HepG2 (cell line): Measurements from ENCODE around the gene MRI1. TPM values are rescaled to one million over a fixed set of nuclear protein-coding genes. Genes with fewer than 3 reads are reported as not detected.

Experiments
- MAFK ChIP-seq, 2 experiments: IDR thresholded peaks in 1 of 2; conservative IDR thresholded peaks in 1 of 2; 2 replicates each; pipeline ENCODE4 v1.6.1; 2011; ENCODE audit warnings: improper control_type of control experiment in 2 of 2, low read length in 2 of 2
- NR1H2 ChIP-seq: sonication (generic); formaldehyde crosslinking; IDR thresholded peaks from 2 replicates; pipeline ENCODE4 v1.8.1; 2022; ENCODE audit warnings: low read depth, missing genetic modification reagents, borderline replicate concordance
- POLR2AphosphoS2 ChIP-seq: IDR thresholded peaks from 2 replicates; pipeline ENCODE4 v1.6.1; 2011; ENCODE audit warnings: low read depth, low read length, improper control_type of control experiment
- SAFB2 ChIP-seq: sonication (generic); formaldehyde crosslinking; IDR thresholded peaks from 2 replicates; pipeline ENCODE4 v1.5.1; 2020; ENCODE audit warnings: missing genetic modification reagents, low read depth, mild to moderate bottlenecking, borderline replicate concordance
- SYNCRIP ChIP-seq: fragments of 200-400 bp; formaldehyde crosslinking; IDR thresholded peaks from 2 replicates; pipeline ENCODE4 v1.6.1; 2018; ENCODE audit warnings: mild to moderate bottlenecking, low read depth, low read length; ENCODE audit not compliant: insufficient read depth
- ZNF441 ChIP-seq: sonication (generic); formaldehyde crosslinking; IDR thresholded peaks from 2 replicates; pipeline ENCODE4 v1.7.0; 2021; ENCODE audit warnings: missing genetic modification reagents, borderline replicate concordance
- ZNF839 ChIP-seq: sonication (generic); formaldehyde crosslinking; IDR thresholded peaks from 2 replicates; pipeline ENCODE4 v1.4.0; 2020; ENCODE audit warnings: missing genetic modification reagents, mild to moderate bottlenecking, borderline replicate concordance
- ZNF878 ChIP-seq: sonication (generic); formaldehyde crosslinking; IDR thresholded peaks from 2 replicates; pipeline ENCODE4 v1.8.1; 2023; ENCODE audit warnings: mild to moderate bottlenecking, missing genetic modification reagents, moderate library complexity
- polyA plus RNA-seq, 8 experiments: library from polyadenylated mRNA; depleted of rRNA in 3 of 8; stranded (reverse) in 7 of 8; unstranded in 1 of 8; fragments of >200 nt; fragmentation: Illumina TruSeq in 4 of 8; extraction: Trizol in 4 of 8; gene quantifications; 2 replicates each; pipeline versions ENCODE4 v1.2.1 to v1.2.3, GENCODE V29; 2011 to 2016; ENCODE audit warnings: low read depth in 4 of 8, missing spikeins in 1 of 8, mixed read lengths in 1 of 8; ENCODE audit not compliant: insufficient read depth in 1 of 8
- total RNA-seq, 5 experiments: library from RNA; depleted of rRNA; stranded (reverse); fragments of >200 nt; fragmentation: Illumina TruSeq; extraction: Trizol; gene quantifications; 2 replicates each; pipeline ENCODE4 v1.2.3, GENCODE V29; 2016; ENCODE audit warnings: low read depth in 1 of 5
- TF ChIP-seq, protein P1 (sequence below): IDR thresholded peaks from 2 replicates; pipeline ENCODE4 v1.6.1; 2016; ENCODE audit warnings: low read depth, control low read depth
- TF ChIP-seq, protein P2 (sequence below): sonication (generic); formaldehyde crosslinking; IDR thresholded peaks from 2 replicates; pipeline ENCODE4 v1.9.0; 2021; ENCODE audit warnings: missing genetic modification reagents, borderline replicate concordance
- TF ChIP-seq, protein P3 (sequence below): sonication (generic); formaldehyde crosslinking; IDR thresholded peaks from 2 replicates; pipeline ENCODE4 v1.4.0; 2020; ENCODE audit warnings: mild to moderate bottlenecking, missing genetic modification reagents
- TF ChIP-seq, protein P4 (sequence below): sonication (generic); formaldehyde crosslinking; IDR thresholded peaks from 2 replicates; pipeline ENCODE4 v1.9.0; 2021; ENCODE audit warnings: missing genetic modification reagents, mild to moderate bottlenecking, borderline replicate concordance
- TF ChIP-seq, protein P5 (sequence below): sonication (generic); formaldehyde crosslinking; IDR thresholded peaks from 2 replicates; pipeline ENCODE4 v1.4.0; 2020; ENCODE audit warnings: missing genetic modification reagents
- TF ChIP-seq, protein P6 (sequence below): sonication (generic); formaldehyde crosslinking; IDR thresholded peaks from 2 replicates; pipeline ENCODE4 v1.5.0; 2020; ENCODE audit warnings: missing genetic modification reagents
- TF ChIP-seq, protein P7 (sequence below): sonication (generic); formaldehyde crosslinking; IDR thresholded peaks from 2 replicates; pipeline ENCODE4 v1.8.1; 2022; ENCODE audit warnings: low read depth, mild to moderate bottlenecking, missing genetic modification reagents

Gene MRI1
- total and polyA plus RNA-seq, 2 of the 13 experiments (the other 11 are each of a cell fraction or from before 2014, with no cell fraction given), result 20.1 to 20.6 TPM

DNA sequence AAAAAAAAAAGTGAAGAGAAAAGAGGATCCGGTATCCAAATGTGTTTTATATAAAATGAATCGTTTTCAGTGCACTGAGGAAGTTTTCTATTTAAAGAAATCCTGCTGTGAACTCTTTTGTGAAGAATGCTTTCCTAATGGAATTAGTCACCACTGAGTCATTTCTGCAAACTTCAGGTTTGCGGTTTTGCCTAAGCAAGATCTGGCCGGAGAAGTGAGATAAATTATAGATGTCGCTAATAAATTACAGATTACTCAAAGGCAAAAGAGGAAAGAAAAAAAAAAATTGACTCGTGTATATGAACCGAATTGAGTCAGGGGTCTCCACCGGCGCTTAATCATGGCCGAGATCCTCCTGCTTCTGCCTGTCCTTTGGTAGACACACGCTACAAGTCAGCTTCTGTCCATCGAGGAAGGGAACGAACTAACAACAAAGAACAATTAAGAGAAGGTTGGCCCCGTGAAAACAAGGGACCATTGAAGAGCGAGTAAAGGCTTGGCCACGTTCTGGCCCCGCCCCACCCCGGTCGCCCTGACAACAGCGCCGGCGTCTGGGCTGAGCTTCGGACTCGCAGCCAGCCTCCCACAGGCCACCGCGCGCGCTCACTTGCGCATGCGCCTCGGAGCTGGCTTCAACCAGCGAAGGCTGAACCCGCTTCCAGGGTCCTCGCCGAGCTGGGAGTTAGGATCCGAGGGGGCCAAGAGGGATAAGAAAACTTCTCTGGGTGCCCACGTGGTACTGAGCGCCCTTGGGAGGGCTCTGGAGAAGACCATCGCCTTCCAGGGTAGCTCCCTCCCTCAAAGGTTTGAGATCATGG, 33.0 kb upstream of the MRI1 start (continued):
- TF ChIP-seq, protein P1, sequence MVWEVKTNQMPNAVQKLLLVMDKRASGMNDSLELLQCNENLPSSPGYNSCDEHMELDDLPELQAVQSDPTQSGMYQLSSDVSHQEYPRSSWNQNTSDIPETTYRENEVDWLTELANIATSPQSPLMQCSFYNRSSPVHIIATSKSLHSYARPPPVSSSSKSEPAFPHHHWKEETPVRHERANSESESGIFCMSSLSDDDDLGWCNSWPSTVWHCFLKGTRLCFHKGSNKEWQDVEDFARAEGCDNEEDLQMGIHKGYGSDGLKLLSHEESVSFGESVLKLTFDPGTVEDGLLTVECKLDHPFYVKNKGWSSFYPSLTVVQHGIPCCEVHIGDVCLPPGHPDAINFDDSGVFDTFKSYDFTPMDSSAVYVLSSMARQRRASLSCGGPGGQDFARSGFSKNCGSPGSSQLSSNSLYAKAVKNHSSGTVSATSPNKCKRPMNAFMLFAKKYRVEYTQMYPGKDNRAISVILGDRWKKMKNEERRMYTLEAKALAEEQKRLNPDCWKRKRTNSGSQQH, result no peak
- TF ChIP-seq ZNF839 (CRISPR knock-in tag) (no peak), POLR2AphosphoS2 (no peak), SYNCRIP (no peak), NR1H2 (CRISPR knock-in tag) (no peak), MAFK (conservative IDR thresholded peaks at IDR 0.05 in 1 of 2, IDR thresholded peaks at IDR 0.05 in 1 of 2; ENCODE audit: low read length in 2 of 2) (no peak), ZNF441 (CRISPR knock-in tag) (no peak), SAFB2 (CRISPR knock-in tag) (no peak; the same call in 1 of the 2 replicates), ZNF878 (CRISPR knock-in tag) (no peak)
- TF ChIP-seq, protein P2, sequence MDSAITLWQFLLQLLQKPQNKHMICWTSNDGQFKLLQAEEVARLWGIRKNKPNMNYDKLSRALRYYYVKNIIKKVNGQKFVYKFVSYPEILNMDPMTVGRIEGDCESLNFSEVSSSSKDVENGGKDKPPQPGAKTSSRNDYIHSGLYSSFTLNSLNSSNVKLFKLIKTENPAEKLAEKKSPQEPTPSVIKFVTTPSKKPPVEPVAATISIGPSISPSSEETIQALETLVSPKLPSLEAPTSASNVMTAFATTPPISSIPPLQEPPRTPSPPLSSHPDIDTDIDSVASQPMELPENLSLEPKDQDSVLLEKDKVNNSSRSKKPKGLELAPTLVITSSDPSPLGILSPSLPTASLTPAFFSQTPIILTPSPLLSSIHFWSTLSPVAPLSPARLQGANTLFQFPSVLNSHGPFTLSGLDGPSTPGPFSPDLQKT (CRISPR knock-in tag), result no peak
- TF ChIP-seq, protein P3, sequence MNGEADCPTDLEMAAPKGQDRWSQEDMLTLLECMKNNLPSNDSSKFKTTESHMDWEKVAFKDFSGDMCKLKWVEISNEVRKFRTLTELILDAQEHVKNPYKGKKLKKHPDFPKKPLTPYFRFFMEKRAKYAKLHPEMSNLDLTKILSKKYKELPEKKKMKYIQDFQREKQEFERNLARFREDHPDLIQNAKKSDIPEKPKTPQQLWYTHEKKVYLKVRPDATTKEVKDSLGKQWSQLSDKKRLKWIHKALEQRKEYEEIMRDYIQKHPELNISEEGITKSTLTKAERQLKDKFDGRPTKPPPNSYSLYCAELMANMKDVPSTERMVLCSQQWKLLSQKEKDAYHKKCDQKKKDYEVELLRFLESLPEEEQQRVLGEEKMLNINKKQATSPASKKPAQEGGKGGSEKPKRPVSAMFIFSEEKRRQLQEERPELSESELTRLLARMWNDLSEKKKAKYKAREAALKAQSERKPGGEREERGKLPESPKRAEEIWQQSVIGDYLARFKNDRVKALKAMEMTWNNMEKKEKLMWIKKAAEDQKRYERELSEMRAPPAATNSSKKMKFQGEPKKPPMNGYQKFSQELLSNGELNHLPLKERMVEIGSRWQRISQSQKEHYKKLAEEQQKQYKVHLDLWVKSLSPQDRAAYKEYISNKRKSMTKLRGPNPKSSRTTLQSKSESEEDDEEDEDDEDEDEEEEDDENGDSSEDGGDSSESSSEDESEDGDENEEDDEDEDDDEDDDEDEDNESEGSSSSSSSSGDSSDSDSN, result 0 out of 2 replicates have a peak, but pooled peaks have one; percentile 13
- TF ChIP-seq, protein P4, sequence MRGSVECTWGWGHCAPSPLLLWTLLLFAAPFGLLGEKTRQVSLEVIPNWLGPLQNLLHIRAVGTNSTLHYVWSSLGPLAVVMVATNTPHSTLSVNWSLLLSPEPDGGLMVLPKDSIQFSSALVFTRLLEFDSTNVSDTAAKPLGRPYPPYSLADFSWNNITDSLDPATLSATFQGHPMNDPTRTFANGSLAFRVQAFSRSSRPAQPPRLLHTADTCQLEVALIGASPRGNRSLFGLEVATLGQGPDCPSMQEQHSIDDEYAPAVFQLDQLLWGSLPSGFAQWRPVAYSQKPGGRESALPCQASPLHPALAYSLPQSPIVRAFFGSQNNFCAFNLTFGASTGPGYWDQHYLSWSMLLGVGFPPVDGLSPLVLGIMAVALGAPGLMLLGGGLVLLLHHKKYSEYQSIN (CRISPR knock-in tag), result no peak
- TF ChIP-seq, protein P5, sequence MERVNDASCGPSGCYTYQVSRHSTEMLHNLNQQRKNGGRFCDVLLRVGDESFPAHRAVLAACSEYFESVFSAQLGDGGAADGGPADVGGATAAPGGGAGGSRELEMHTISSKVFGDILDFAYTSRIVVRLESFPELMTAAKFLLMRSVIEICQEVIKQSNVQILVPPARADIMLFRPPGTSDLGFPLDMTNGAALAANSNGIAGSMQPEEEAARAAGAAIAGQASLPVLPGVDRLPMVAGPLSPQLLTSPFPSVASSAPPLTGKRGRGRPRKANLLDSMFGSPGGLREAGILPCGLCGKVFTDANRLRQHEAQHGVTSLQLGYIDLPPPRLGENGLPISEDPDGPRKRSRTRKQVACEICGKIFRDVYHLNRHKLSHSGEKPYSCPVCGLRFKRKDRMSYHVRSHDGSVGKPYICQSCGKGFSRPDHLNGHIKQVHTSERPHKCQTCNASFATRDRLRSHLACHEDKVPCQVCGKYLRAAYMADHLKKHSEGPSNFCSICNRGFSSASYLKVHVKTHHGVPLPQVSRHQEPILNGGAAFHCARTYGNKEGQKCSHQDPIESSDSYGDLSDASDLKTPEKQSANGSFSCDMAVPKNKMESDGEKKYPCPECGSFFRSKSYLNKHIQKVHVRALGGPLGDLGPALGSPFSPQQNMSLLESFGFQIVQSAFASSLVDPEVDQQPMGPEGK (CRISPR knock-in tag), result peak; percentile 31; the same call in 1 of the 2 replicates
- TF ChIP-seq, protein P6, sequence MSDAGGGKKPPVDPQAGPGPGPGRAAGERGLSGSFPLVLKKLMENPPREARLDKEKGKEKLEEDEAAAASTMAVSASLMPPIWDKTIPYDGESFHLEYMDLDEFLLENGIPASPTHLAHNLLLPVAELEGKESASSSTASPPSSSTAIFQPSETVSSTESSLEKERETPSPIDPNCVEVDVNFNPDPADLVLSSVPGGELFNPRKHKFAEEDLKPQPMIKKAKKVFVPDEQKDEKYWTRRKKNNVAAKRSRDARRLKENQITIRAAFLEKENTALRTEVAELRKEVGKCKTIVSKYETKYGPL (CRISPR knock-in tag), result no peak
- TF ChIP-seq, protein P7, sequence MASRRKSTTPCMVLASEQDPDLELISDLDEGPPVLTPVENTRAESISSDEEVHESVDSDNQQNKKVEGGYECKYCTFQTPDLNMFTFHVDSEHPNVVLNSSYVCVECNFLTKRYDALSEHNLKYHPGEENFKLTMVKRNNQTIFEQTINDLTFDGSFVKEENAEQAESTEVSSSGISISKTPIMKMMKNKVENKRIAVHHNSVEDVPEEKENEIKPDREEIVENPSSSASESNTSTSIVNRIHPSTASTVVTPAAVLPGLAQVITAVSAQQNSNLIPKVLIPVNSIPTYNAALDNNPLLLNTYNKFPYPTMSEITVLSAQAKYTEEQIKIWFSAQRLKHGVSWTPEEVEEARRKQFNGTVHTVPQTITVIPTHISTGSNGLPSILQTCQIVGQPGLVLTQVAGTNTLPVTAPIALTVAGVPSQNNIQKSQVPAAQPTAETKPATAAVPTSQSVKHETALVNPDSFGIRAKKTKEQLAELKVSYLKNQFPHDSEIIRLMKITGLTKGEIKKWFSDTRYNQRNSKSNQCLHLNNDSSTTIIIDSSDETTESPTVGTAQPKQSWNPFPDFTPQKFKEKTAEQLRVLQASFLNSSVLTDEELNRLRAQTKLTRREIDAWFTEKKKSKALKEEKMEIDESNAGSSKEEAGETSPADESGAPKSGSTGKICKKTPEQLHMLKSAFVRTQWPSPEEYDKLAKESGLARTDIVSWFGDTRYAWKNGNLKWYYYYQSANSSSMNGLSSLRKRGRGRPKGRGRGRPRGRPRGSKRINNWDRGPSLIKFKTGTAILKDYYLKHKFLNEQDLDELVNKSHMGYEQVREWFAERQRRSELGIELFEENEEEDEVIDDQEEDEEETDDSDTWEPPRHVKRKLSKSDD, result no peak
